ACC112 (cell line): ENCODE data around the gene EBF3.

Experiments used
- H2AFZ ChIP-seq: fragments of 200-600 bp; sonication (generic); one replicate; pipeline ENCODE4 v1.6.0; 2017; ENCODE audit warnings: antibody characterized with exemption, low read length; ENCODE audit not compliant: unreplicated experiment
- H3K27ac ChIP-seq: fragments of 200-600 bp; sonication (generic); 2 replicates; pipeline ENCODE4 v1.5.1; 2014; ENCODE audit warnings: low read depth, mild to moderate bottlenecking, antibody characterized with exemption, low read length, moderate library complexity
- H3K27me3 ChIP-seq: fragments of 200-600 bp; sonication (generic); 2 replicates; pipeline ENCODE4 v1.6.1; 2014; ENCODE audit warnings: mild to moderate bottlenecking, antibody characterized with exemption, low read length, moderate library complexity, mixed read lengths; ENCODE audit not compliant: insufficient read depth
- H3K36me3 ChIP-seq: fragments of 200-600 bp; sonication (generic); 2 replicates; pipeline ENCODE4 v1.6.1; 2016; ENCODE audit warnings: mild to moderate bottlenecking, antibody characterized with exemption, low read length, moderate library complexity, mixed read lengths; ENCODE audit not compliant: insufficient read depth
- H3K4me1 ChIP-seq: fragments of 200-600 bp; sonication (generic); one replicate; pipeline ENCODE4 v1.6.1; 2016; ENCODE audit warnings: low read length, mixed read lengths; ENCODE audit not compliant: insufficient read depth, unreplicated experiment, control insufficient read depth
- H3K4me3 ChIP-seq: fragments of 200-600 bp; sonication (generic); 2 replicates; pipeline ENCODE4 v1.5.1; 2014; ENCODE audit warnings: mild to moderate bottlenecking, low read depth, low read length
- H3K79me2 ChIP-seq: fragments of 200-600 bp; sonication (generic); one replicate; pipeline ENCODE4 v1.6.0; 2016; ENCODE audit warnings: low read length; ENCODE audit not compliant: control insufficient read depth, unreplicated experiment, insufficient read depth

EBF3 gene

DNA sequence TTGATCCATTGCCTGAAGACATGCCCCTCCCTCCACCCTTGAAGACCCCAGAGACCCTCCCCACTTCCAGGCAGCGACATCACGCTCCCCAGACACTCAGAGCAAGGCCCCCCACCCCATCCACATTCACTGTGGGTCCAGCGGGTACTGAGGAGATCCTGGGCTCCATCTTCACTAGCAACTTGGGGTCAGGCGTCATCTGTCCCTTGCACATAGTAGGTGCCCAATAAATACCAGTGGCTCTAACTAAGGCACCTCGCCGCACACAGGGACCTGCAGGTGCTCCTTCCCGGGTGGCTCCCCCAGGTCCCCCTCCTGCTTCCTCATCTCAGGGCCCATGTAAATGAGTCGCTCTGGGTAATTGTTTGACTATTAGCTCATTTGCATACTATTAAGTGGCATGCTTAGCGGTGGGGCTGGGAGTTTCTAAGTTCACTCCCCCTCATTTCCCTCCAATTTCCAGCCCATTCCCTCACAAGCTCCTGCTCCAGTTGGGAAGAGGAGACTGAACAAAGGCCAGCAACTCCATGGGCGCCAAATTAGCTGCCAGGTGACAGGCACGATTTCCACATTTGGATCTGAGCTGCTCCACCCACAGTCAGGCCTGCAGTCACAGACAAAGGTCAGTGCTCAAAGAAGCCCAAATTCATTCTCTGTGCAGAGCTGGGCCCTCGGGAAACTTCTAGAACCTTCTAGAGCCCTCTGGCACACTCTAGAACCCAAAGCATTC is 29.7 kb downstream of the EBF3 start:
- Histone ChIP-seq H3K4me1 (no peaks in the 10 kb centered on the region), H3K27ac (no peak overlapping the region), H3K27me3 (no peaks in the 10 kb centered on the region), H2AFZ (no peak overlapping the region), H3K79me2 (peaks cover 3% of the 10 kb centered on the region), H3K4me3 (no peak overlapping the region), H3K36me3 (no peaks in the 10 kb centered on the region)

DNA sequence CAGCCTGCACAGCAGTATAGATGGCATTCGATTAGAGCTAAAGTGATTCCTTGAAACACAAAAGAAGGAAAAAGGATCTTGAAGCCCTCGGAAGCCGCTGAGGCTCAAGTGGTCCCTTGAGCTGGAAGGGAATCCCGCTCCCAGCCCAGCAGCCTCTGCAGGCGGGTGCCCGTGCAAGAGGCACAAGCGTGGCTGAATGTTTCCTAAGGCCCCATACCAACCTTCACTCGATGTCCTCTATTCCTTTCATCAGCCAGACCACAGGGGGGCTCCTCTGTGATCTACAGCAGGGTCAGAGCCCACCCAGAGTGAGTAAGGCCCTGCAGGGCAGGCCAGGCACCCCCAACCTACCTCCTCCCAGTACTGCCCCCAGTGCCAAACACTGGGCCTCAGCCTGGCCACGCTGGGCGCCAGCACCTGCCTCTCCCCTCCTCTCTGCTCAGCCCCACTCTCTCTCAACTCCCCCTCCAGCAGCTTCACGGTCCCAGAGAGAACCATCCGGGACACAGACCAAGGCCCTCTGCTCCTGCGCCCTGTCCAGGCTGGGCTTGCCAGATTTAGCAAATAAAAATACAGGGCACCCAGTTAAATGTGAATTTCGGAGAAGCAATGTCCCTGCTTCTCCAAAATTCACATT is 30.5 kb downstream of the EBF3 start:
- Histone ChIP-seq H3K27ac (no peak overlapping the region), H3K36me3 (no peaks in the 10 kb centered on the region), H2AFZ (no peak overlapping the region), H3K4me3 (no peak overlapping the region), H3K27me3 (no peaks in the 10 kb centered on the region), H3K79me2 (peaks cover 3% of the 10 kb centered on the region), H3K4me1 (no peaks in the 10 kb centered on the region)

DNA sequence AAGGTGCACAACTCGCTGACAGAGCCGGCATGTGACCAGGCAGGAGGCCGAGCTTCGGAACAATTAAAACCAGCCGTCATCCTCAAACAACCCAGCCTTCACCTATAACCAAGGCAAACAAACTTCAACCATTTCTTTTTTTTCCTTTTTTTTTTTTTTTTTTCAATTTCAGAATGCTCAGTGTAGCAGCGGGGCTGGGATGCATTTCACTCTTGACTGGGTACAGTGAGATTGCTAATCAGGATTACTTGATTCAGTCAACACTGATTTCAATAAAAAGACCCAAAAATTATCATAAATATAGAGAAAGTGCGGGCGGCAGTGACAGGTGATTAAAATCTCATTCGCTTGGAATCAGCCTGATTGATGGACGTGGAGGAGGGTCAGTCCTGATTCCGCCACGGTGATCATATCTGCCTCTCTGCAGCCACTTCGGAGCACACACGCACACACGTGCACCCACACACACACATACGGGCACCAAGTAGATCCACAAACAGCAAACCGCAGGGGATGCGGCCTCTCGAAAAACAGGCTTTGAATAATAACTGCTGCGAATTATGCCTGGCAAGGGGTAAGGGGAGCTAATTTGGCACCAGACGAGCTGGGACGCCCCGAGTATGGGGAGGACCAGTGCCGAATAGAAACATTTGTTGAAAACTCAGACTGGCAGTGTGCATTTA is 31.2 kb downstream of the EBF3 start:
- Histone ChIP-seq H3K27me3 (no peaks in the 10 kb centered on the region), H3K79me2 (peaks cover 3% of the 10 kb centered on the region), H3K4me3 (no peak overlapping the region), H3K36me3 (no peaks in the 10 kb centered on the region), H2AFZ (no peak overlapping the region), H3K27ac (no peak overlapping the region), H3K4me1 (no peaks in the 10 kb centered on the region)

DNA sequence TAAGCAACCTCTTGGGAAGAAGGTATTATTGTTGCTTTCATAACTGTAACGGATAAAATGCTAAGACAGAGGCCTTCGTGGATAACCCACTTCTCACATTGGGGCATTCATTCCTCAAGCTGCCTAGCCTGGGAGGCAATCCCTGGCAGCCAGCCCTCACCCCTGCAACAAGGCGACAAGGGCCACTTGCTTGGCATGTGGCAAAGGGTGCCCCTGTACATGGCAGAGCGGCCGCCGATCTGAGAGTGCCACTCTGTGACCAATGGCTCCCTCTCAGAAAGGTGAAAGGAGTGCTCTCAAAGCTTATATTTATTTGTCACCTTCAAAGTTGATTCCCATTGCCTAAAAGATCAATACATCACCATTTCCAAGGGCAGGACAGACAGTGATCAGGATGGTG is 31.9 kb downstream of the EBF3 start:
- H3K4me3 ChIP-seq, result no peak overlapping the region
- no peak overlapping the region for H3K27ac ChIP-seq
- H3K36me3 ChIP-seq, result no peaks in the 10 kb centered on the region
- H3K79me2 ChIP-seq, result peaks cover 3% of the 10 kb centered on the region
- no peaks in the 10 kb centered on the region for H3K4me1 ChIP-seq
- no peaks in the 10 kb centered on the region for H3K27me3 ChIP-seq
- H2AFZ ChIP-seq, result no peak overlapping the region

DNA sequence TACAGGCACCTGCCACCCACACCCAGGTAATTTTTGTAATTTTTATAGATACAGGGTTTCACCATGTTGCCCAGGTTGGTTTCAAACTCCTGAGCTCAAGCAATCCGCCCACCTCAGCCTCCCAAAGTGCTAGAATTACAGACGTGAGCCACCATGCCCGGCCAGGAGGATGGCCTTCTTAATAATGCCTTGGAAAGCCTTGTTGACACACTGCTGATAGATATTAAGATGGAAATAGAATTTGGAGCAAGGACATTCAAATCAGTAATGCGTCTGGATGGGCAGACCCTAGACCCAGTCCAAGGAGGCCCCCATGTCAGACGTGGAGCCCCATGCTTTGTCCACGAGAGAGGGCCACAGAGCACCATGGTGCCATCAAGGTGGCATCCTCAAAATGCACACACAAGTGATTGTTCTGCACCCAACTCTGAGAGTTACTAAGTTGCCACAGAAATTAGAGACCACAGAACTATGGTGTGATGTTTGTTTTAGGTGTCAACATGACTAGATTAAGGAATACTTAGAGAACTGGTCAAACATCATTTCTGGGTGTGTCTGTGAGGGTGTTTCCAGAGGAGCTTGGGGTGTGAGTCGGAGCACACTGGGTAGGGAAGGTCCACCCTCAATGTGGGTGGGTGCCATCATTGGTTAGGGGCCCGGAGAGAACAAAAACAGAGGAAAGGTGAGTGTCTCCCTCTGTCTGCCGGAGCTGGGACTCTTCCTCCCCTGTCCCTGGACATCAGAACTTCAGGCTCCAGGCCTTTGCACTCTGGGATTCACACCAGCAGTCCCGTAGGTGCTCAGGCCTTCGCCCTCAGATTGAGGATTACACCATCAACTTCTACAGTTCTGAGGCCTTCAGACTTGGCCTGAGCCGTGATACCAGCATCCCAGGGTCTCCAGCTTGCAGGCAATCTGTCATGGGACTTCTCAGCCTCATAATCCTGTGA is 34.5 kb downstream of the EBF3 start:
- Histone ChIP-seq H3K27ac (no peak overlapping the region), H3K36me3 (no peaks in the 10 kb centered on the region), H3K4me3 (no peak overlapping the region), H2AFZ (no peak overlapping the region), H3K27me3 (no peaks in the 10 kb centered on the region), H3K79me2 (no peaks in the 10 kb centered on the region), H3K4me1 (no peaks in the 10 kb centered on the region)

DNA sequence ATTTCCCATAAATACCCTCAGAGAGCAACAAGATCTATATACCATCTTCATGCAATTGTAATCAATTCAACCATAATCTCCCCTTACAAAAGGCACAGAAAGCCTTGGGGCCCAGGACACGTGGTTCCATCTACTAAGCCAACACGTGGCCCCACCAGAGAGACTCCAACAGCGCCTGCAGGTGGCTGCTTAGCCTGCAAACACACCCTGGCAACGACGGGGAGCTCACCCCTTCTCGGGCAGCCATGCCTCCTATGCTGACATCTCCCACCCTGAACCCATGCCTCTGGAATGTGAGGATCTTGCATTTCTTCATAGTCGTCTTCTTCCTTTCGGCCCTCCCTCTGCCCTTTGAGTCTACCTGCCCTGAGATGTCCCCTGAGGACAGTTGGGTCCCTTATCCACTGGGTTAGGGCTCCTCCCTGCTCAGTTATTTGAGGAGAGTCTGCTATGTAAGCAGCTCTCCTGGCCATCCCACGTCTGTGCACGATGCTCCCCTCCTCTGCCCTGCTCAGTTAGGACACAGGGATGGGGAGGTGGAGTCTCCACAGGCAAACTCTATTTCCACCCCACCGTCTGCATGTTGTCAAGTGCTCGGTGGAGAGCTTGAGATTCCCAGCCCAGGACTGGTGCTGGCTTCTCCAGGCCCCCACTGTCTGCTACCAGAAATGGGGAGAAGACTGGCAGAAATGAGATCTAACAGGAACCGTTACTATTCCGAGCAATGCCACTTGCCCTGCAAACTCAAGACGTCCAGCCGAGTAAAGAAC is 36.5 kb downstream of the EBF3 start:
- no peaks in the 10 kb centered on the region for H3K79me2 ChIP-seq
- no peaks in the 10 kb centered on the region for H3K27me3 ChIP-seq
- H3K27ac ChIP-seq, result no peak overlapping the region
- H3K4me1 ChIP-seq, result no peaks in the 10 kb centered on the region
- H3K4me3 ChIP-seq, result no peak overlapping the region
- H3K36me3 ChIP-seq, result no peaks in the 10 kb centered on the region
- H2AFZ ChIP-seq, result no peak overlapping the region

DNA sequence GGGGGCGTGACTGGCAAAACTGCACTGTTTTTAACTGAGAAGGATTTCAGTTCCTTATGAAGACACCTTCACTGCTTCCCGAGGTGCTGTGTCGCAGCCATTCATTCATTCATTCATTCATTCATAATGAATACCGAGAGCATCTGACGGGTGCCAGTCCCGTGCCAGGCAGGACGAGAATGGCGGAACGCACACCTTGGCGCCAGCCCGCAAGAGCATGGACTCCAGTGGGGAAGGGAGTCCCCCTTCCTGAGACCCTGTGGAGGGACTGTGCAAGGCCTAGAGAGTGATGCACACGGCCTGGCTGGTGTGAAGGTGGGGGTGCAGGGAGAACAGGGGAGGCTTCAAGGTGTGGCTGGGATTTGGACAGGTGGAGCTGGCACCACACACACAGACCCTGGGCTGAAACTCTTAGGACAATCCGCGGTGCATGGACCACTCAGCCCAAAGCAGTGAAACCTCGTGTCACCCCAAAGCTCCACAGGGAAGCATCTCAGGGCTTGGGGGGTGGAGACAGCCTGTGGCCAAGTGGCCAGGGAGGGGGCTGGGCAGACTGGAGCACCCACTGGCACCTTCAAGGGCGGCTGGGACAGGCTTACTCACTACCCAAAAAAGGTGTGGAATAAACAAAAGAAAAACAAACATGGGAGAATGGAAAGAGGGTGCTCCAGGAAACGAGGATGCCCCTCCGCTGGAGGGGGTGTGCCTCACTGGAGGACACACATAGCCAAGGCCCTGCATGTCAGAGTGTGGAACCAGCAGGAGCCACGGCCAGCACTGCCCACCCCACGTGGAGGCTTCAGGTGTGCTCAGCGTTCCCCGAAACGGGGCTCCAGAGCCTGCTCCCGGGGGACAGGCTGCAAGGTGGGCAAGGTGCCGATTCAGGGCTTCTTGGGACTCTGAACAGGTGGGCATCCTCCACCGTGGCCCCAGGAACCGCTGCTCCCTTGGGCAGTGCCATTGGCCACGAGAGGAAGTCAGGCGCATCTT is 37.7 kb downstream of the EBF3 start:
- Histone ChIP-seq H3K79me2 (no peaks in the 10 kb centered on the region), H3K27me3 (no peaks in the 10 kb centered on the region), H3K4me3 (no peak overlapping the region), H3K27ac (no peak overlapping the region), H2AFZ (no peak overlapping the region), H3K4me1 (no peaks in the 10 kb centered on the region), H3K36me3 (no peaks in the 10 kb centered on the region)

DNA sequence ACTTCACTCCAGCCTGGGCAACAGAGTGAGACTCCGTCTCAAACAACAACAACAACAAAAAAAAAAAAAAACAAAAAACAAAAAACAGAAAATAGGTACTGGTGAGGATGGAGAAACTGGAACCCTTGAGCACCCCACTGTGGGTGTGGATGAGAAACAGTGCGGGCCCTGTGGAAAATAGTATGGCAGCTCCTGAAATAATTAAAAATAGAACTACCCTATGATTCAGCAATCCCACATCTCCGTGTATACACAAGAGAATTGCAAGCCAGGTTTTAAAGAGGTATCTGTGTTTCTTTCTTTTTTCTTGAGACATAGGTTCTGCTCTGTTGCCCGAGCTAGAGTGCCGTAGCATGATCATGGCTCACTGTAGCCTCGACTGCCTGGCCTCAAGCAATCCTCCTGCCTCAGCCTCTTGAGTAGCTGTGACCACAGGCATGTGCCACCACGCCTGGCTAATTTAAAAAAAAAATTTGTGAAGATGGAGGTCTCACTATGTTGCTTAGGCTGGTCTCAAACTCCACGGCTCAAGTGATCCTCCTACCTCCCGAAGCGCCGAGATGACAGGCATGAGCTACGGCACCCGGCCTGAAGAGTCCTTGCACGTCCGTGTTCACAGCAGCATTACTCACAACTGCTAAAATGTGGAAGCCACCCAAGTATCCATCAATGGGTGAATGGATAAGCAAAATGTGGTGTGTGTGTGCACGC is 39.5 kb downstream of the EBF3 start:
- no peaks in the 10 kb centered on the region for H3K36me3 ChIP-seq
- no peak overlapping the region for H3K27ac ChIP-seq
- no peaks in the 10 kb centered on the region for H3K4me1 ChIP-seq
- H3K79me2 ChIP-seq, result no peaks in the 10 kb centered on the region
- no peak overlapping the region for H3K4me3 ChIP-seq
- no peaks in the 10 kb centered on the region for H3K27me3 ChIP-seq
- H2AFZ ChIP-seq, result no peak overlapping the region

DNA sequence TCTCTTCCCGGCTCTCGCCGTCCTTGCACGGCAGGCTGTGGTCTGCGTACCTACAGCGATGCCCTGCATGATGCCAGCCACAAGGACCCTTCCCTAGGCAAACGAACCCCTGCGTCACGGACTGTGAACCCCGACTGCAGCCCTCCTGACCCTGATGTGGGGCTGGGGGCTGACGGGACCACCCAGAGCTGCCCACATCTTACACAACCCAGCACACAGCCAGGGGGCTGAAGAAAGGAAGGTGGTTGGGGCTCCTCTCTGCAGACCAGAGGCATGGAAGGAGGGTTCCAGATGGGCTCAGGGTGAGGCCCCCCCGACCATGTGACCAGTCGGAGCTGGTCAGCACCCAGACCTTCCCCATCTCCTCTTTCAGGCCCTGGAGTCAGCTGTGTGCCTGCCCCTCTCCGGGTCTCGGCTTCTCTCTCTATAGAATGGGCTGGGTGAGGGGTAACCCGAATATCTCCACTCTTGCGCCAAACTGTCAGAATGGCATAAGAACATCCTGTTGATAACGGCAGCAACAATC is 41.4 kb downstream of the EBF3 start:
- Histone ChIP-seq H3K4me1 (no peaks in the 10 kb centered on the region), H3K27ac (no peak overlapping the region)

More for the DNA sequence above, 41.4 kb downstream of the EBF3 start:
- Histone ChIP-seq H2AFZ (no peak overlapping the region), H3K4me3 (no peak overlapping the region), H3K79me2 (no peaks in the 10 kb centered on the region), H3K27me3 (no peaks in the 10 kb centered on the region), H3K36me3 (no peaks in the 10 kb centered on the region)
